HG03280 (cell line): Measurements from ENCODE around the gene ILF3.

ENCODE experiments used
- ATAC-seq: cut with Tn5 transposase; IDR thresholded peaks from one replicate; pipeline ENCODE4 v1.9.1; 2021; ENCODE audit warnings: mild to moderate bottlenecking, moderate library complexity; ENCODE audit not compliant: unreplicated experiment

Gene ILF3

DNA sequence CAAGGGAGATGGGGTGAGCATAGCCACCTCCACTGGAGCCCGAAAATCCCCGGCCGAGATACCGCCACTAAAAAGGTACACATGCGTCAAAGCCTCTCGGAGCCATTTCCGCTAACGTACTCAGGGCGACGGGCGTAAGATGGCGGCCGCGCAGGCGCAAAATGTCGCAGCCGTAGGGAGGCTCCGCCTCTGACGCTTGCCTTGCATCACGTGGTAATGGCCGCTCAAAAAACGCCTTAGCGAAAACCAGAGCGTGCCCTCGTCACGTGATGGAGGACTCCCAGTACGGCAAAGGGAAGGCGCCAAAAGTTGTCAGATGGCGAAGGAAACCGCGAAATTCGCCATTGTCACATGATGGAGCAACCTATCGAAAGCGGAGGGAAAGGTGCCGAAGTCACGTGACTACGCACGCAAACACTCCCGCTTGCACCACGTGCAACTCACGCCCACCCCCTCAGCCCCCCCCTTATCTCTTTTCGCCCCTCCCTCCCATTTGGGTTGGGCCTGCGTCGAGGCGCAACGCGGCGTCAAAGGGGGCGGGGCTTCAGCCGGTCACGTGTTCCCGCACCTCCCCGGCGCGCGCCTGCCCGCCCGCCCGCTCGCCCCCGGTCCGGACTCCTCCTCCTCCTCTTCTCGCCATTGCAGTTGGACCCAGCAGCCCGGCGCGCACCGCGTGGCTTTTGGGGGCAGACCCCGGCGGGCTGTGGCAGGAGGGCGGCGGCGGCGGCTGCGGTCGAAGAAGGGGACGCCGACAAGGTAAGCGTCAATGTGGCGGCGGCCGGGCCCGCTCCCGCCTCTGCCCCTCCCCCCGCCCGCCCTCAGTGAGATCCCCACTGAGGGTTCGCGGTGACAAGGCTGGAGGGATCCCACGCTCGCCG lies at the start of gene ILF3:
TSS of gene ILF3 (plus strand) at position 615 of the 878 bp plus-strand sequence. CDS start 16,260 bp downstream, outside the sequence.
- peak; percentile 69 for ATAC-seq

DNA sequence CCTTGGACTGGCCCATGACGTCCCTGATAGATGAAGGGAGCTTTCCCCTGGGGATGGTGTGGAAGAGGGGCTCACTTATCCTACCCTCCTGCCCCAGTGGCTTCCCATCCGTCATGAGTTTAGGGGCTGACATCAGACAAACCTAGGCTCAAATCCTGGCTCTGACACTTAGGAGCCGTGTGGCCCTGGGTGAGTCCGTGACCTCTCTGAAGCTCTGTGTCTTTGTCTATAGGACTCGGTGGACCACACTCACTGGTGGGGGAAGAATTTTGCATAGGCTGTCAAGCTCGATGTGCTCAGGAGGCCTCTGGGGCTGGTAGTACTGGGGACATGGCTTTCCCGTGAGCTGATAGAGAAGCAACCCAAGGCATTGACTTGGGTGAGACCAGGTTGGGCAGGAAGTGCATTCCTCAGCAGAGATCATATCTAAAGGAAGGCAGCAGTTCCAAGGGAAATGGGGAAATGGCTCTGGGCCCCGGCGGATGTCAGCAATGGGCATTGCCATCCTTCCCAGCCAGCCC lies 49.6 kb upstream of the ILF3 start:
- no peak for ATAC-seq

DNA sequence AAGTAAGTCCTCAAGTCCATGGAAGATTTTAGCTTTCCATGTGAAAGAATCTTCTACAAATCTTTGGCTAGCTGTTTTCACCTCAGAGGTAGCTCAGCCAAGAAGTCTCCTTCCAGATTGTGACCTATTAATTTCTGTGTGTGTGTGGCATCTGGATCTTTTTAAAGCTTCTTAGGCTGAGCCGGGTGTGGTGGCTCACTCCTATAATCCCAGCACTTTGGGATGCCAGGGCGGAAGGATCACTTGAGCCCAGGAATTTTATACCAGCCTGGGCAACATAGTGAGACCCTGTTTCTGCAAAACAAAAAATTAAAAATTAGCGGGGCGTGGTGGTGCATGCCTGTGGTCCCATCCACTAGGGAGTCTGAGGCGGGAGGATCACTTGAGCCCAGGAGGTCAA lies 42.2 kb upstream of the ILF3 start:
- no peak for ATAC-seq

DNA sequence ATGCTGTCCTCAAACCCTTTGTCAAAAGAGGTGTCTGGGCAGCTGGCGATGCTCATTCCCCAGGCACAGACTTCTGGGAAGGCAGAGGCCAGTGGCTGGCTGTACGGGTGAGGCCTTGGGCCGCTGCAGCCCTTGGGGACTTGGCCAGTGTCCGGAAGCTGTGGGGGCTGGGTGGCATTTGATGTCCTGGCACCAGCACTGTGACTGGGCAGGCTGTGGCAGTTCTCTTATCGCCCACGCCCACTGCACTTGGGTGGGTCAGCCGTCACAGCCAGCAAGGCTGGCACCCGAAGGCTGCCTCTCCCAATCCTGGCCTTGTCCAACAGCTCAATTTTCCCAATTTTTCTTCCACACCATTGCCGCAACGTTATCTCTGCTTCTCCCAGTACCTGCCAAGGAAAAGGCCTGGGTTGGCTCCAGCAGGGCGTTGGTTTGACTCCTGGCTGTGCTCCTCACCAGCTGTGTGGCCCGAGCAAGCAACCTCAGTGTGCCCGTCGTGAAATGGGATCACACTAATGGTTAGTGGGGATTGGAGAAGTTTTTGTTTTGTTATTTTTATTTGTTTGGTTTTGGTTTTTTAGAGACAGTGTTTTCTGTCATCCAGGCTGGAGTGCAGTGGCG lies 41.5 kb upstream of the ILF3 start:
- no peak for ATAC-seq

DNA sequence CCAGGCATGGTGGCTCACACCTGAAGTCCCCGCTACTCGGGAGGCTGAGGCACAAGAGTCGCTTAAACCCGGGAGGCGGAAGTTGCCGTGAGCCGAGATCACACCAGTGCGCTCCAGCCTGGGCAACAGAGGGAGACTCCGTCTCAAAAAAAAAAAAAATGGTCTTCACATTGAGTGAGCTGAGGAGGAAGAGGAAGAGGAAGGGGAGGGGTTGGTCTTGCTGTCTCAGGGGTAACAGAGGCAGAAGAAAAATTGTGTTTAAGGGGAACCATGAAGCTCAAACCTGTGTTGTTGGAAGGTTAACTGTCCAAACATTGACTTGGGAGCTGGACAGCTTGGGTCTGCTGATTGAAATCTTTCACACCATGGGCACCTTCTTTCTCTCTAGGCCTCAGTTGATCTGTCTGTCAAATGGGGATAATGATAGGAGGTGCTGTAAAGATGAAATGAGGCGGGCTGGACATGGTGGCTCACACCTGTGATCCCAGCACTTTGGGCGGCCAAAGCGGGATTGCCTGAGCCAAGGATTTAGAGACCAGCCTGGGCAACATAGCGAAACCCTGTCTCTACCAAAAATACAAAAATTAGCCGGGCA lies 38.6 kb upstream of the ILF3 start:
- no peak for ATAC-seq

DNA sequence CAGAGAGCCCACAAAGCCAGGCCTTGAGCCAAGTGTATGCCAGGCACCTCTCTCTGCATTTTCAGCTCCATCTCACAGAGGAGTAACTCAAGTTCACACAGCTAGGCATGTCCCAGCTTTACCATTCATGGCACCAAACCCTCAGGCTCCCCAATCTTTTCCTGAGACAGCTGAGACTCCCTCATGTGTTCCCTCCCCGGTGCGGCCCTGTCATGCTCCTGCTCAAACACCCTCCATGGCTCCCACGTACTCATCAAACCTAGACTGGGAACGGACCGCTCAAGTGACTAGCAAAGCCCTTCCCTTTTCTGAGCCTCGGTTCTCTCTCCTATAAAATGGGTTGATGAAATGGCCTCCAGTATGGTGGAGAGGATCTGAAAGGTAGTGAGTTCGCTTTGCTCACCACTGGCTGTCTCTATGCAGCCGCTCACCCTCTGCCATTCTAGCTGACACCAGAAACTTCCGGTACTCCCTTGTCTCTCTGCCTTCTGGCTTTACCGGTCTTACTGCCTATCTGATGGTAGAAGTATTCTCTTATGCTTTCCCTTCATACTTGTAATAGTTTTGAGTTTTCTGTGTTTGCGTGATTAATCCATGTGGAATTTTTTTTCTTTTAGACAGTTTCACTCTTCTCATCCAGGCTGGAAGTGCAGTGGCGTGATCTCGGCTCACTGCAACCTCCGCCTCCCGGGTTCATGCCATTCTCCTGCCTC lies 36.6 kb upstream of the ILF3 start:
- no peak for ATAC-seq

DNA sequence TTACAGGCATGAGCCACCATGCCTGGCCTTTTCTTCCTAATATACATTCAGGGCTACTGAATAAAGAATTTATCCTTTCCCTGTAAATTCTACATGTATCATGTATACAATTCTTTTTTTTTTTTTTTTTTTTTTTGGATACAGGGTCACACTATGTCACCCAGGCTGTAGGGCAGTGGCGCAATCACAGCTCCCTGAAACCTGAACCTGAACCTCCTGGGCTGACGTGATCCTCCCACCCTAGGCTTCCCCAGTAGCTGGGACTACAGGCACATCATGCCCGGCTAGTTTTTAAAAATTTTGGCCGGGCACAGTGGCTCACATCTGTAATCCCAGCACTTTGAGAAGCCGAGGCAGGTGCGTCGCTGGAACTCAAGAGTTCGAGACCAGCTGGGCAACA lies 35.3 kb upstream of the ILF3 start:
- no peak for ATAC-seq

DNA sequence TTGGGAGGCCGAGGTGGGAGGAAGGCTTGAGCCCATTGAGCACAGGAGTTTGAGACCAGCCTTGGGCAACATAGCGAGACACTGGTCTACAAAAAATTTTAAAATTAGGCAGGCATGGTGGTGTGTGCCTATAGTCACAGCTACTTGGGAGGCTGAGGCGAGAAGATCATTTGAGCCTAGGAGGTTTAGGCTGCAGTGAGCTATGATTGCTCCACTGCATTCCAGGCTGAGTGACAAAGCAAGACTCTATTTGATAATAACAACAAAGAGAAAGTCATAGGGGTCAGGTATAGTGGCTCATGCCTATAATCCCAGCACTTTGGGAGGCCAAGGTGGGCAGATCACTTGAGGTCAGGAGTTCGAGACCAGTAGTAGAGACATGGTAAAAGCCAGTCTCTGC lies 33.4 kb upstream of the ILF3 start:
- ATAC-seq: no peak

DNA sequence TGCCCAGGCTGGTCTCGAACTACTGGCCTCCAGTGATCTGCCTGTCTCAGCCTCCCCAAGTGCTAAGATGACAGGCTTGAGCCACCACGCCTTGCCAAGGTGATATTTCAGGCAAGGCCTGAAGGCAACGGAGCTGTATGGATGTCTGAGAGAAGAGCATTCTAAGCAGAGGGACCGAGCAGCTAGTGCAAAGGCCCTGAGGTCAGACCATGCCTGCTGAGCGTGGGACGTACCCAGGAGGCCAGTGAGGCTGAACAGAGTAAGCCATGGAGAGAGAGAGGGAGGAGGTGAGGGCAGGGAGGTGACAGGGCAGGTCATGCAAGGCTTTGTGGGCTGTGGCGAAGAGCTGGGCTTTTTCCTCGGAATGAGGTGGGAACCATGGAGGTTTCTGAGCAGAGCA lies 32.2 kb upstream of the ILF3 start:
- ATAC-seq: no peak

DNA sequence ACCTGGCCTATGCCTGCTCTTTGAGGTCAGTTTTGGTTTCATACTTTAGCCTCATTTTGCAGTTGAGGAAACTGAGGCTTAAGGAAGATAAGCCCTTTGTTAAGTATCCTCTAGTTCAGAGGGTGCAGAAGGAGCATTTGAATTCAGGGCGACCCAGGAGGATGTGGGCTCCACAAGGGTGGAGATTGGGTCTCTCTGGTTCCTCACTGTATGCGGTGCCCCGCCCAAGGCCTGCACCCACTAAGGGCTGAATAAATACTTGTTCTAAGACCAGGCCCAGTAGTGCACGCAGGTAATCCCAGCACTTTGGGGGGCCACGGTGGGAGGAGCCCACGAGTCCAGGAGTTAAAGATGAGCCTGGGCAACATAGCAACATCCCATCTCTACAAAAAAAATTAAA lies 29.6 kb upstream of the ILF3 start:
- no peak for ATAC-seq

DNA sequence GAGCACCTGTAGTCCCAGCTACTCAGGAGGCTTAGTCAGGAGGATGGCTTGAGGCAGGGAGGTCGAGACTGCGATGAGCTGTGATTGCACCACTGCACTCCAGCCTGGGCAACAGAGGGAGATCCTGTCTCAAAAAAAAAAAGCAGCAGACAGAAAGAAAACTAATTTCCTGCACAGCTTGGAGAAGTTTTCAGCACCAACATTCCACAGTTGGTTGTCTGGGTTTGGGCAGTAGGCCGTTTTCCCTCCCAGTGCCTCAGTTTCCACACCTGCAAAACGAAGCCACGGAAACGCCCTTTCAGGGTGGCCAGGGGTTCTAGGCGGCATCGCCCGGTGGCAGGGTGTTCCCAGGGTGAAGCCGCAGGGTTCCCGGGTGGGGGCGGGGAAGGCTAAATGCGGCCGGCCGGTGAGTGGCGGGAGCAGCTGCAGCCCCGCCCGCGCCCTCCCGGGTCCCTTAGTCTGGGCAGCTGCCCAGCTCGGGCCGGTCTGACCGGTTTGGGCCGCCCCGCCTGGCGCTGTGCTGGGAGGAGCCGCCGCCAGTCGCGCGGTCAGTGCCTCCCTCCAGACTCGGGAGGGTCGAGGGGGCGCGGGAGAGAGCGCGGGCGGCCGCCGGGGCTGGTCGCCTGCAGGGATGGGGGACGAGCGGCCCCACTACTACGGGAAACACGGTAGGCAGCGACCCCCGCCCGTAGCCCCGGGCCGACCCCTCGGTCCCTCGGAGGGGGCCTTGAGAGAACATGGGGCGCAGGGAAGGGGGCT lies 29.0 kb upstream of the ILF3 start, which contains the start of gene SLC44A2:
TSS of gene SLC44A2 (plus strand) at position 551 of the 759 bp plus-strand sequence. CDS start at position 632, 81 bp downstream.
- ATAC-seq: no peak

DNA sequence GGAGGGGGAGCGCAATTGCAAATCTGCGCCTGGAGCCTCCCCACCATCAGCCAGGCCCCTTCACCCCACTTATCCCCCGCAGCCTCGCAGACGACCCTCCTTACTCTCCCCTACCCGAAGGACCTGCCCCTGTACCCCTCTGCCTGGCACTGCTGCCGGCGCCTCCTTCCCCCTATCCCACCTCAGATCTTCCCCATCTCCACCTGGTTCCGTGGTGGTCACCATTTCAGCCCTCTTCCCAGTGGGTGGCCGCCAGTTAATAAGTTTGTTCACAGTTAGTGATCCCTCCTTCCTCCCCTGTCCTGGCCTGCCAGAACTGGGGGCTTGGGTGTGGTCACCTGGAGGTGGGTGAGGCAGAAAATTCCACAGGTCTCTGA lies 28.4 kb upstream of the ILF3 start:
- ATAC-seq: no peak

DNA sequence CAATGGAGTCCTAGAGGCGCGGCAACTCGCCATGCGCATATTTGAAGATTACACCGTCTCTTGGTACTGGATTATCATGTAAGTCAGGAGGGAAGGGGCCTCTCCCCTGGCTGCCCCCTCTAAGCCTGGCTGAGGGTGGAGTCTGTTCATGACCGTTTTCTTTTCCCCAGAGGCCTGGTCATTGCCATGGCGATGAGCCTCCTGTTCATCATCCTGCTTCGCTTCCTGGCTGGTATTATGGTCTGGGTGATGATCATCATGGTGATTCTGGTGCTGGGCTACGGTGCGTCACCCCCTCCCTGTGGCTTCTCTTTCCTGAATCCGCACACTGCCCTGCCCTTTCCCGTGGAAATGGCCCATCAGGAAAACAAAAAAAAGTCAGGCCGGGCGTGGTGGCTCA lies 22.3 kb upstream of the ILF3 start:
- no peak for ATAC-seq

DNA sequence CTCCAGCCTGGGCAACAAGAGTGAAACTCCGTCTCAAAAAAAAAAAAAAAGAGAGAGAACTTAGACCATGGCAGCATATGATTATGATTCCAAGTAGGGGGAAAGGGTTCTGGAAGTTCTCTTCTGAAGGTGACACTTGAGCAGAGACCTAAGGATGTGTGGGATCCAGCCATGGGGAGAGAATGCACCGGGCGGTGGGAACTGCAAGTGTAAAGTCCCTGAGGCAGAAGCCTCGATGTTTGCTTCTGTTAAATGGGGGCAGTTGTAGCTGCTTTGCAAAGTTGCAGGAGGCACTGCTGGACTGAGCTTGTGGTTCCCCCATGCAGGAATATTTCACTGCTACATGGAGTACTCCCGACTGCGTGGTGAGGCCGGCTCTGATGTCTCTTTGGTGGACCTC lies 19.7 kb upstream of the ILF3 start:
- ATAC-seq: no peak

DNA sequence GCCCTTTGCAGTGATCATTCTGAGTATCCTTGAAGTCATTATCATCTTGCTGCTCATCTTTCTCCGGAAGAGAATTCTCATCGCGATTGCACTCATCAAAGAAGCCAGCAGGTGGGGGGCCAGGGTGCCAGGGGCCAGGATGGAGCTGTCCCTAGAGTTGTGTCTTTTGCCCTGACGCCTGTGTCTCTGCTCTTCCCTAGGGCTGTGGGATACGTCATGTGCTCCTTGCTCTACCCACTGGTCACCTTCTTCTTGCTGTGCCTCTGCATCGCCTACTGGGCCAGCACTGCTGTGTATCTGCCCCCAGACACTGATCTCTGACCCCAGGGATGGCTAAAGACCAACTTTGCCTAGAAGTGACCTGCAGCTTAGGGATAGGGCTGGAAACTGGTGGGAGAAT lies 19.2 kb upstream of the ILF3 start:
- no peak for ATAC-seq

DNA sequence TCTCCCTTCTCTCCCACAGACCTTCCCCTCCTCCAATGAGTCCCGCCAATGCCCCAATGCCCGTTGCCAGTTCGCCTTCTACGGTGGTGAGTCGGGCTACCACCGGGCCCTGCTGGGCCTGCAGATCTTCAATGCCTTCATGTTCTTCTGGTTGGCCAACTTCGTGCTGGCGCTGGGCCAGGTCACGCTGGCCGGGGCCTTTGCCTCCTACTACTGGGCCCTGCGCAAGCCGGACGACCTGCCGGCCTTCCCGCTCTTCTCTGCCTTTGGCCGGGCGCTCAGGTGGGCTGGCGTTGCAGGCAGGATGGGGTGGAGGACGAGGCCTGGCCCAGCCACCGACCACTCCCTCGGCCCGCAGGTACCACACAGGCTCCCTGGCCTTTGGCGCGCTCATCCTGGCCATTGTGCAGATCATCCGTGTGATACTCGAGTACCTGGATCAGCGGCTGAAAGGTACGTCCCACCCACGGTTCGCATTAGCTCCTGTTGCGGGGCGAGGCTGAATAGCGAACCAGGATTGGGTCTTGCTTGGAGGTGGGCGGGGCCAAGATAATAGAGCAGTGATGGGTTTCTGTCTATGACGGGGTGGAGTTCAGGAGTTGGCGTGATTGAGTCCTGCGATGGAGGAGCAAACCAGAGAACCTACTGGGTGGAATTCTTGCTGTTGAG lies 17.7 kb upstream of the ILF3 start:
- no peak for ATAC-seq

DNA sequence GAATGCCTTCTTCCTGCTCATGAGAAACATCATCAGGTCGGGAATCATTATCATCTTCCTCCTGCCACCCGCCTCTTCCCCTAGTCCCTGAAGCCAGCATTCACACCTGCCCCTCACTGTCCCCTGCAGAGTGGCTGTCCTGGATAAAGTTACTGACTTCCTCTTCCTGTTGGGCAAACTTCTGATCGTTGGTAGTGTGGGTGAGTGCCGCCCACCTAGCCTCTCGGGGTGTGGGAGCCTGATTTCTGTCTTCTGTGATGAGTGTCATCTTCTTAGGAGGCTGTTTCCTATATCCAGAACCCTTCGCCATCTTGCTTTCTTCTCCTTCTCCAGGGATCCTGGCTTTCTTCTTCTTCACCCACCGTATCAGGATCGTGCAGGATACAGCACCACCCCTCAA lies 16.3 kb upstream of the ILF3 start:
- ATAC-seq: no peak

DNA sequence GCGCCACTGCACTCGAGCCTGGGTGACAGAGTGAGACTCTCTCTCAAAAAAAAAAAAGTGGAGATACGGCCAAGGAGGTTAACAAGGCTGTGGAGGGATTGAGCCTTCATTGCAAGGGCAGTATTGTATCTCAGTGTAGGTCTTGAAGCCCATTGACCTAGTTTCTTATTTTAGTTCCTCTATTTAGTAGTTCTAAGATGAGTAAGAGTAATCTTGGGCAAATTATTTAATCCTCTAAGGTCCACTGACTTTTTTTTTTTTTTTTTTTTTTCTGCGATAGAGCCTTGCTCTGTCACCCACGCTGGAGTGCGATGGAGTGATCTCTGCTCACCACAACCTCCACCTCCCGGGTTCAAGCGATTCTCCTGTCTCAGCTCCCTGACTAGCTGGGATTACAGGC lies 14.3 kb upstream of the ILF3 start:
- ATAC-seq: no peak

DNA sequence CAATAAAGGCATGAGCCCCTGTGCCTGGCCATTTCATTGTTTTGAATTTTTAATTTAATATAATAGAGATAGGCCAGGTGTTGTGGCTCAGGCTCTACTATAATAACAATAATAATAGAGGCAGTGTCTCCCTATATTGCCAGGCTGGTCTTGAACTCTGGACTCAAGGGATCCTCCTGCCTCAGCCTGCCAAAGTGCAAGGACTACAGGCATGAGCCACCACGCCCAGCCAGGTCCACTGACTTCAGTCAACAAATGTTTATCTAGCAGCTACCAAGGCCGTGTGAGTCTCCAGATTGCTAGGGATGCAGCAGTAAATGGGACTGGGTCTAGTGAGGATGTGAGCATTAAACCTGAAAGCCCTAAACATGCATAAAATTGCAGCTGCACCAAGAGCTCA lies 13.8 kb upstream of the ILF3 start:
- ATAC-seq: no peak

DNA sequence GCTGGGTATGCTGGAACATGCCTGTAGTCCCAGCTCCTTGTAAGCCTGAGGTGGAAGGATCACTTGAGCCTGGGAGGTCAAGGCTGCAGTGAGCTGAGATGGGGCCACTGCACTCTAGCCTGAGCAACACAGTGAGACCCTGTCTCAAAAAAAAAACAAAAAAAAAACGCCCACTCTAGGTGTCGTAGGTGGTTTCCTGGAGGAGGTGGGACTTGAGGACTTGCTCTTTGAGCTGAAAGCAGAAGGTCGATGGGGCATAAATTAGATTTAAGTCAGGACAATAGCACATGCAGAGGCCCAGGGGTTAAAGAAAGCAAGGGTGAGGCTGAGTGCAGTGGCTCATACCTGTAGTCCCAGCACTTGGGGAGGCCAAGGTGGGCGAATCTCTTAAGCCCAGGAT lies 12.9 kb upstream of the ILF3 start:
- no peak for ATAC-seq
